22Rv1 (cell line): Measurements from ENCODE around the gene FAM163B.

Experiments used
- H3K27ac ChIP-seq: fragments of 450-650 bp; 2 replicates; pipeline ENCODE4 v1.5.1; 2017
- ZFX ChIP-seq: fragments of 450-650 bp; IDR thresholded peaks from 2 replicates; pipeline ENCODE4 v1.6.1; 2017; ENCODE audit warnings: antibody characterized with exemption, borderline replicate concordance
- TF ChIP-seq, protein P1 (sequence below): fragments of 450-650 bp; IDR thresholded peaks from 2 replicates; pipeline ENCODE4 v1.5.1; 2017; ENCODE audit warnings: mild to moderate bottlenecking

Gene FAM163B

DNA sequence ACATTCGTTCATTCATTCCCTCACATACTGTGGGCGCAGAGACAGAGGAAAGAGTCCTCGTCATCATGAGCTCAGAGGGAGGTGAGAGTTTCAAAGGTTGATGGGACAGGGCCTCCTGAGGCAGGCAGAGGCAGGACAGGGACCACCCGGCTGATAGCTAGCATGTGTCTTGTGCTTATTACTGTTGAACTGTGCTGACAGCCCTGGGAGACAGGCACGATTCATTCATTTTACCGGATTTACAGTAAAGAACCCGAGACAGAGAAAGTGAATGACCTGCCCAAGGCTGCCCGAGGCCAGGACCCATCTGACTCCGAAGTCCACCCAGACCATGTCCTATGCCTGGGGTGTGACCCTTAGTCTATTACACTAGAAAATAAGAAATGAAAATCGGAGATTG lies 4.9 kb upstream of the FAM163B start:
- TF ChIP-seq, protein P1, sequence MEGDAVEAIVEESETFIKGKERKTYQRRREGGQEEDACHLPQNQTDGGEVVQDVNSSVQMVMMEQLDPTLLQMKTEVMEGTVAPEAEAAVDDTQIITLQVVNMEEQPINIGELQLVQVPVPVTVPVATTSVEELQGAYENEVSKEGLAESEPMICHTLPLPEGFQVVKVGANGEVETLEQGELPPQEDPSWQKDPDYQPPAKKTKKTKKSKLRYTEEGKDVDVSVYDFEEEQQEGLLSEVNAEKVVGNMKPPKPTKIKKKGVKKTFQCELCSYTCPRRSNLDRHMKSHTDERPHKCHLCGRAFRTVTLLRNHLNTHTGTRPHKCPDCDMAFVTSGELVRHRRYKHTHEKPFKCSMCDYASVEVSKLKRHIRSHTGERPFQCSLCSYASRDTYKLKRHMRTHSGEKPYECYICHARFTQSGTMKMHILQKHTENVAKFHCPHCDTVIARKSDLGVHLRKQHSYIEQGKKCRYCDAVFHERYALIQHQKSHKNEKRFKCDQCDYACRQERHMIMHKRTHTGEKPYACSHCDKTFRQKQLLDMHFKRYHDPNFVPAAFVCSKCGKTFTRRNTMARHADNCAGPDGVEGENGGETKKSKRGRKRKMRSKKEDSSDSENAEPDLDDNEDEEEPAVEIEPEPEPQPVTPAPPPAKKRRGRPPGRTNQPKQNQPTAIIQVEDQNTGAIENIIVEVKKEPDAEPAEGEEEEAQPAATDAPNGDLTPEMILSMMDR: no peak
- TF ChIP-seq ZFX: no peak

DNA sequence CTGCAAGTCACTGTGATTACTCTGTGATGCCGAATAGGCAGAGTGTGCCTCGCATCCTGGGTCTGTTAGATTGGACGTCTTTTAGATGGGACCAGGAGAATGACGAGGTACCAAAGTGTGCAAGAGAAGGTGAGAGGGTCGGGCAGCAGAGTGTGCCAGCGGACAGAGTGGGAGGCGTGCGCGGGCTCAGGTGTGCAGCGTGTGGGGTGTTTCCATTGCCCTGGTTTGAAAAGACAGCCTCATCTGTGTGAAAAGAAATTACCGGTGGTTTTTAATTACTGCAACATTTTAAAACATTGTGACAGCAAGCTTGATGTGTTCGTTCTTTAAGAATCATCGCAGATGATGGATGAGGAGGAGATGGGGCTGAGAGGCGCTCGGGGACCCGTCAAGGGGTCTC lies 4.2 kb upstream of the FAM163B start:
- no peak for TF ChIP-seq ZFX
- TF ChIP-seq, protein P1: no peak
- no peak overlapping the region for H3K27ac ChIP-seq

More for the DNA sequence above, 4.9 kb upstream of the FAM163B start:
- H3K27ac ChIP-seq: no peak overlapping the region

GRCh38 chr9:133612816-133613215 lies 3.6 kb upstream of the FAM163B start:
- TF ChIP-seq, protein P1: no peak
- TF ChIP-seq ZFX: no peak
- no peak overlapping the region for H3K27ac ChIP-seq

DNA sequence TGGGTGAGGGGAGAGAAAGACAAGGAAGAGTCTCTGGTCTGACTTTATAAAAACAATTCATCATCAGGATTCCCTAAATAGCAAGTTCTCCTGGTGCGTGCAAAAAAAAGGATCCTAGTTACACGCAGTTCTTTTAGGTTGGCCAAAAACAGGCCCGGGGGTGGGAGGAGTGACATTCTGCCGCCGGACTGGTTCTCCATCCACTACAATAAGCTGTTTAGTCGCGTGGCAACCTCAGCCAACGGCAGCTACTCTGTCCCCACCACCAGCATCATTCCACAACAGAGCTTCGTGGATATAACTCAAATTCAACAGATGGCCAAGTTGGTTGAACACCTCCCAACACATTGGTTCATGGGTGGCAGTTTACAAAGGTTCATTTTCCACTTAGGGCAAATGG lies 2.9 kb upstream of the FAM163B start:
- H3K27ac ChIP-seq: no peak overlapping the region
- TF ChIP-seq ZFX: no peak
- TF ChIP-seq, protein P1: no peak

- TF ChIP-seq, protein P1: no peak
- no peak for TF ChIP-seq ZFX
- no peak overlapping the region for H3K27ac ChIP-seq
Observed at GRCh38 chr9:133610845-133611244, 1.7 kb upstream of the FAM163B start.

GRCh38 chr9:133608889-133609288 lies 300 bp downstream of the FAM163B start:
- no peak for TF ChIP-seq ZFX
- TF ChIP-seq, protein P1: no peak
- no peak overlapping the region for H3K27ac ChIP-seq

- H3K27ac ChIP-seq: no peak overlapping the region
- TF ChIP-seq, protein P1: no peak
- no peak for TF ChIP-seq ZFX
Observed at GRCh38 chr9:133608382-133608781, 807 bp downstream of the FAM163B start.
